ENCODE measurements around the gene ZNF670.

- TF ChIP-seq CTCF (IDR thresholded peaks at IDR 0.05) (no peak), POLR2A (IDR thresholded peaks at IDR 0.05) (no peak)
These were observed 34.5 kb upstream of the ZNF670 start for GRCh38 chr1:247113094-247113497.

Data from breast epithelium (tissue), 3 donors.